Activated CD8-positive, alpha-beta T cell treated with anti-CD3 and anti-CD28 coated beads for 36 hours (primary cell): ENCODE measurements around the gene EPB41L5. TPM values are rescaled to one million over a fixed set of nuclear protein-coding genes. Genes with fewer than 3 reads are reported as not detected.
"Not testable (repeated sequence)": the region's sequence is repeated elsewhere in the genome, so short reads cannot be mapped to it uniquely, and the experiment has no call there.

Experiments used
- ATAC-seq: fragments of 200-7000 bp; cut with Tn5 transposase; one replicate; pipeline ENCODE4 v1.10.0; 2021; ENCODE audit warnings: mild to moderate bottlenecking, moderate library complexity
- CTCF ChIA-PET: fragments of 350-600 bp; sonication (Branson Sonifier 250); formaldehyde crosslinking; loops from one replicate; lab custom pipeline; 2021; ENCODE audit warnings: antibody characterized with exemption; lab: Charles Lee
- POLR2A ChIA-PET: fragments of 350-600 bp; sonication (Branson Sonifier 250); formaldehyde crosslinking; loops from one replicate; lab custom pipeline; 2021; ENCODE audit warnings: antibody characterized with exemption; lab: Charles Lee
- DNase-seq: peaks from one replicate; pipeline ENCODE4 v3.0.0-alpha.2; 2020
- H3K27ac Mint-ChIP-seq: one replicate; pipeline ENCODE4 v1.8.0; 2021; ENCODE audit warnings: mild to moderate bottlenecking, mixed read lengths
- H3K27me3 Mint-ChIP-seq: one replicate; pipeline ENCODE4 v1.8.0; 2021; ENCODE audit warnings: mixed read lengths
- H3K36me3 Mint-ChIP-seq: one replicate; pipeline ENCODE4 v1.8.0; 2021; ENCODE audit warnings: low read depth, mixed read lengths
- H3K4me1 Mint-ChIP-seq: one replicate; pipeline ENCODE4 v1.8.0; 2021; ENCODE audit warnings: low read depth, mixed read lengths
- H3K4me3 Mint-ChIP-seq: one replicate; pipeline ENCODE4 v1.8.0; 2021; ENCODE audit warnings: mild to moderate bottlenecking, moderate library complexity, mixed read lengths
- H3K9me3 Mint-ChIP-seq: one replicate; pipeline ENCODE4 v1.8.0; 2021; ENCODE audit warnings: mixed read lengths
- CTCF ChIP-seq: fragments of 200-600 bp; IDR thresholded peaks from one replicate; pipeline ENCODE4 v1.8.0; 2022; ENCODE audit warnings: antibody characterized with exemption, mild to moderate bottlenecking
- intact Hi-C: fragments of 100-400 bp; cut with micrococcal nuclease; formaldehyde crosslinking; loops from one replicate; pipeline ENCODE4 v1.10.0; 2022
- total RNA-seq, 2 experiments: library from RNA; stranded (reverse); gene quantifications; one replicate each; pipeline ENCODE4 v1.2.3, GENCODE V29; 2021

EPB41L5 gene
- total RNA-seq, 2 experiments from 2014 or later = 3.9 TPM

- no peak for DNase-seq
- intact Hi-C loops = loop anchor here (10.0 kb wide), 1 partner anchor 204 kb away; no protein-coding TSS in a partner anchor
- no peak for ATAC-seq
- H3K9me3 Mint-ChIP-seq = peaks cover 1% of the 10 kb centered on the region
- no peak for TF ChIP-seq CTCF
- ChIA-PET CTCF (interaction anchor here (0.7 to 4.7 kb wide), 4 partner anchors 62 to 569 kb away, joined by 4 to 135 read pairs (median 23); no protein-coding TSS in a partner anchor), POLR2A (no interaction called here)
- no peak overlapping the region for H3K4me3 Mint-ChIP-seq
- peaks cover 2% of the 10 kb centered on the region for H3K36me3 Mint-ChIP-seq
- no peaks in the 10 kb centered on the region for H3K27me3 Mint-ChIP-seq
- peaks cover 19% of the 10 kb centered on the region for H3K4me1 Mint-ChIP-seq
- no peak overlapping the region for H3K27ac Mint-ChIP-seq
Observed at GRCh38 chr2:120111193-120111592, 98.3 kb downstream of the EPB41L5 start.

GRCh38 chr2:120118018-120118417 is 105.1 kb downstream of the EPB41L5 start:
- H3K4me1 Mint-ChIP-seq = peaks cover 2% of the 10 kb centered on the region
- DNase-seq (no peak), ATAC-seq (no peak)
- POLR2A ChIA-PET = no interaction called here
- no peak overlapping the region for H3K4me3 Mint-ChIP-seq
- no peak for TF ChIP-seq CTCF
- CTCF ChIA-PET = interaction anchor here (1.6 to 2.5 kb wide), 2 partner anchors 8 to 57 kb away, joined by 3 to 14 read pairs; no protein-coding TSS in a partner anchor
- no peak overlapping the region for H3K27ac Mint-ChIP-seq
- H3K27me3 Mint-ChIP-seq = peaks cover 2% of the 10 kb centered on the region
- intact Hi-C loops = loop anchor here (10.0 kb wide), 1 partner anchor 197 kb away; no protein-coding TSS in a partner anchor
- H3K36me3 Mint-ChIP-seq = peaks cover 9% of the 10 kb centered on the region
- H3K9me3 Mint-ChIP-seq = no peaks in the 10 kb centered on the region

GRCh38 chr2:120118471-120118870 is 105.6 kb downstream of the EPB41L5 start:
- Mint-ChIP-seq H3K27ac (no peak overlapping the region), H3K27me3 (peaks cover 2% of the 10 kb centered on the region), H3K4me3 (no peak overlapping the region), H3K9me3 (no peaks in the 10 kb centered on the region), H3K36me3 (peaks cover 9% of the 10 kb centered on the region), H3K4me1 (peaks cover 5% of the 10 kb centered on the region)
- POLR2A ChIA-PET = no interaction called here
- no peak for TF ChIP-seq CTCF
- CTCF ChIA-PET = interaction anchor here (1.6 to 2.5 kb wide), 2 partner anchors 8 to 57 kb away, joined by 3 to 14 read pairs; no protein-coding TSS in a partner anchor
- ATAC-seq (no peak), DNase-seq (no peak)
- intact Hi-C loops = loop anchor here (10.0 kb wide), 1 partner anchor 196 kb away; no protein-coding TSS in a partner anchor

- H3K27ac Mint-ChIP-seq, H3K4me3 Mint-ChIP-seq, ATAC-seq, CTCF ChIA-PET, POLR2A ChIA-PET, intact Hi-C loops, H3K9me3 Mint-ChIP-seq, H3K4me1 Mint-ChIP-seq, H3K27me3 Mint-ChIP-seq, DNase-seq: not testable (repeated sequence)
- peaks cover 12% of the 10 kb centered on the region for H3K36me3 Mint-ChIP-seq
Observed at GRCh38 chr2:120121337-120121736, 108.5 kb downstream of the EPB41L5 start.

GRCh38 chr2:120123090-120123489 is 110.2 kb downstream of the EPB41L5 start:
- POLR2A ChIA-PET = no interaction called here
- Mint-ChIP-seq H3K4me3 (no peak overlapping the region), H3K27ac (no peak overlapping the region), H3K36me3 (peaks cover 12% of the 10 kb centered on the region), H3K27me3 (peaks cover 2% of the 10 kb centered on the region), H3K9me3 (no peaks in the 10 kb centered on the region), H3K4me1 (peaks cover 5% of the 10 kb centered on the region)
- DNase-seq (no peak), ATAC-seq (no peak)
- intact Hi-C loops = no loop called here
- no peak for TF ChIP-seq CTCF
- CTCF ChIA-PET = no interaction called here
